ENCODE measurements around the gene ADIPOQ.
"Not testable (repeated sequence)": the region's sequence is repeated elsewhere in the genome, so short reads cannot be mapped to it uniquely, and the experiment has no call there.

The ADIPOQ gene

GRCh38 chr3:186847437-186847836 is 4.9 kb downstream of the ADIPOQ start:
- H3K27ac Mint-ChIP-seq, result peak overlapping the region in 1 of 2 donors; percentile 4
- ATAC-seq (no peak), DNase-seq (no peak)
- H3K4me3 Mint-ChIP-seq, result no peak overlapping the region
- peaks cover 8% of the 10 kb centered on the region for H3K27me3 Mint-ChIP-seq
- peaks cover 16% of the 10 kb centered on the region for H3K4me1 Mint-ChIP-seq
- H3K9me3 Mint-ChIP-seq, result peaks cover 5 to 7% of the 10 kb centered on the region in 2 donors

- ATAC-seq (peak; percentile 94), DNase-seq (peak in 1 of 2 donors; percentile 14)
- Mint-ChIP-seq H3K9me3 (peaks cover 7 to 10% of the 10 kb centered on the region in 2 donors), H3K27ac (peak overlapping the region in 1 of 2 donors; percentile 64), H3K4me1 (peaks cover 16% of the 10 kb centered on the region), H3K27me3 (peaks cover 8% of the 10 kb centered on the region), H3K4me3 (no peak overlapping the region)
These were observed 7.0 kb downstream of the ADIPOQ start for GRCh38 chr3:186849374-186849975.

GRCh38 chr3:186851835-186852234 is 9.3 kb downstream of the ADIPOQ start:
- H3K4me3 Mint-ChIP-seq, H3K27me3 Mint-ChIP-seq, DNase-seq, H3K9me3 Mint-ChIP-seq, ATAC-seq: not testable (repeated sequence)
- Mint-ChIP-seq H3K4me1 (peaks cover 16% of the 10 kb centered on the region), H3K27ac (peak overlapping the region; percentile 3 to 11)

- Mint-ChIP-seq H3K27ac (no peak overlapping the region), H3K4me3 (no peak overlapping the region), H3K27me3 (no peaks in the 10 kb centered on the region), H3K4me1 (peaks cover 16% of the 10 kb centered on the region), H3K9me3 (peaks cover 7 to 10% of the 10 kb centered on the region in 2 donors)
- ATAC-seq, result no peak
- DNase-seq, result no peak
These were observed 10.5 kb downstream of the ADIPOQ start for GRCh38 chr3:186852994-186853393.

- Mint-ChIP-seq H3K27me3 (no peaks in the 10 kb centered on the region), H3K27ac (no peak overlapping the region), H3K9me3 (peaks cover 7 to 10% of the 10 kb centered on the region in 2 donors), H3K4me3 (no peak overlapping the region), H3K4me1 (peaks cover 14% of the 10 kb centered on the region)
- DNase-seq (no peak), ATAC-seq (no peak)
These were observed 11.6 kb downstream of the ADIPOQ start for GRCh38 chr3:186854146-186854545.

GRCh38 chr3:186854954-186855353 is 12.4 kb downstream of the ADIPOQ start:
- peaks cover 8% of the 10 kb centered on the region for H3K4me1 Mint-ChIP-seq
- DNase-seq, result no peak
- no peak overlapping the region for H3K27ac Mint-ChIP-seq
- ATAC-seq, result no peak
- H3K4me3 Mint-ChIP-seq, result no peak overlapping the region
- H3K9me3 Mint-ChIP-seq, result peaks cover 10 to 14% of the 10 kb centered on the region in 2 donors
- no peaks in the 10 kb centered on the region for H3K27me3 Mint-ChIP-seq

- no peak overlapping the region for H3K4me3 Mint-ChIP-seq
- no peak overlapping the region for H3K27ac Mint-ChIP-seq
- ATAC-seq (no peak), DNase-seq (no peak)
- H3K27me3 Mint-ChIP-seq, result no peaks in the 10 kb centered on the region
- H3K4me1 Mint-ChIP-seq, result peaks cover 18% of the 10 kb centered on the region
- H3K9me3 Mint-ChIP-seq, result peaks cover 0 to 7% of the 10 kb centered on the region in 2 donors
These were observed 15.2 kb downstream of the ADIPOQ start for GRCh38 chr3:186857743-186858142.

GRCh38 chr3:186865215-186865853 is 22.8 kb downstream of the ADIPOQ start:
- not testable (repeated sequence) for H3K27ac Mint-ChIP-seq, ATAC-seq, H3K27me3 Mint-ChIP-seq, DNase-seq, H3K9me3 Mint-ChIP-seq, H3K4me3 Mint-ChIP-seq
- H3K4me1 Mint-ChIP-seq, result peaks cover 21% of the 10 kb centered on the region

- not testable (repeated sequence) for DNase-seq, H3K27me3 Mint-ChIP-seq, H3K9me3 Mint-ChIP-seq, H3K27ac Mint-ChIP-seq, H3K4me3 Mint-ChIP-seq, ATAC-seq
- peaks cover 22% of the 10 kb centered on the region for H3K4me1 Mint-ChIP-seq
These were observed 23.6 kb downstream of the ADIPOQ start for GRCh38 chr3:186866095-186866494.

GRCh38 chr3:186869253-186870100 is 27.0 kb downstream of the ADIPOQ start:
- Mint-ChIP-seq H3K9me3 (peaks cover 0 to 5% of the 10 kb centered on the region in 2 donors), H3K27me3 (no peaks in the 10 kb centered on the region), H3K4me1 (peaks cover 21% of the 10 kb centered on the region), H3K27ac (no peak overlapping the region), H3K4me3 (no peak overlapping the region)
- no peak for DNase-seq
- ATAC-seq, result no peak

GRCh38 chr3:186870421-186871201 is 28.1 kb downstream of the ADIPOQ start:
- no peaks in the 10 kb centered on the region for H3K27me3 Mint-ChIP-seq
- no peak for DNase-seq
- H3K9me3 Mint-ChIP-seq, result peaks cover 0 to 5% of the 10 kb centered on the region in 2 donors
- ATAC-seq, result no peak
- H3K4me1 Mint-ChIP-seq, result peaks cover 21% of the 10 kb centered on the region
- peak overlapping the region in 1 of 2 donors; percentile 92 for H3K27ac Mint-ChIP-seq
- H3K4me3 Mint-ChIP-seq, result peak overlapping the region; percentile 26 to 53

- H3K27me3 Mint-ChIP-seq, result no peaks in the 10 kb centered on the region
- peak; percentile 48 for ATAC-seq
- H3K27ac Mint-ChIP-seq, result peak overlapping the region; percentile 13 to 92
- H3K9me3 Mint-ChIP-seq, result peaks cover 0 to 5% of the 10 kb centered on the region in 2 donors
- H3K4me1 Mint-ChIP-seq, result peaks cover 21% of the 10 kb centered on the region
- DNase-seq, result no peak
- peak overlapping the region in 1 of 2 donors; percentile 33 for H3K4me3 Mint-ChIP-seq
These were observed 29.0 kb downstream of the ADIPOQ start for GRCh38 chr3:186871403-186871924.

- H3K4me3 Mint-ChIP-seq, H3K27me3 Mint-ChIP-seq, DNase-seq, ATAC-seq, H3K9me3 Mint-ChIP-seq, H3K27ac Mint-ChIP-seq: not testable (repeated sequence)
- H3K4me1 Mint-ChIP-seq, result peaks cover 21% of the 10 kb centered on the region
These were observed 31.3 kb downstream of the ADIPOQ start for GRCh38 chr3:186873796-186874195.

GRCh38 chr3:186874216-186874615 is 31.7 kb downstream of the ADIPOQ start:
- H3K9me3 Mint-ChIP-seq, H3K27ac Mint-ChIP-seq, DNase-seq, H3K4me3 Mint-ChIP-seq, H3K27me3 Mint-ChIP-seq, ATAC-seq: not testable (repeated sequence)
- H3K4me1 Mint-ChIP-seq, result peaks cover 21% of the 10 kb centered on the region

GRCh38 chr3:186874841-186875240 is 32.3 kb downstream of the ADIPOQ start:
- H3K4me1 Mint-ChIP-seq, result peaks cover 24% of the 10 kb centered on the region
- not testable (repeated sequence) for H3K27me3 Mint-ChIP-seq, H3K27ac Mint-ChIP-seq, DNase-seq, ATAC-seq, H3K9me3 Mint-ChIP-seq, H3K4me3 Mint-ChIP-seq
